DND-41 (cell line): ENCODE measurements around the gene ASPG.

Experiments
- EZH2 ChIP-seq: IDR thresholded peaks from 3 replicates; pipeline ENCODE4 v1.6.1; 2012; ENCODE audit warnings: borderline replicate concordance, low read depth, mild to moderate bottlenecking, moderate library complexity, low read length, inconsistent platforms; ENCODE audit not compliant: severe bottlenecking
- TF ChIP-seq, protein P1 (sequence below): IDR thresholded peaks from 2 replicates; pipeline ENCODE4 v1.5.1; 2012; ENCODE audit warnings: borderline replicate concordance, low read length, moderate library complexity, mild to moderate bottlenecking; ENCODE audit not compliant: poor library complexity, severe bottlenecking; ENCODE audit errors: extremely low read depth

DNA sequence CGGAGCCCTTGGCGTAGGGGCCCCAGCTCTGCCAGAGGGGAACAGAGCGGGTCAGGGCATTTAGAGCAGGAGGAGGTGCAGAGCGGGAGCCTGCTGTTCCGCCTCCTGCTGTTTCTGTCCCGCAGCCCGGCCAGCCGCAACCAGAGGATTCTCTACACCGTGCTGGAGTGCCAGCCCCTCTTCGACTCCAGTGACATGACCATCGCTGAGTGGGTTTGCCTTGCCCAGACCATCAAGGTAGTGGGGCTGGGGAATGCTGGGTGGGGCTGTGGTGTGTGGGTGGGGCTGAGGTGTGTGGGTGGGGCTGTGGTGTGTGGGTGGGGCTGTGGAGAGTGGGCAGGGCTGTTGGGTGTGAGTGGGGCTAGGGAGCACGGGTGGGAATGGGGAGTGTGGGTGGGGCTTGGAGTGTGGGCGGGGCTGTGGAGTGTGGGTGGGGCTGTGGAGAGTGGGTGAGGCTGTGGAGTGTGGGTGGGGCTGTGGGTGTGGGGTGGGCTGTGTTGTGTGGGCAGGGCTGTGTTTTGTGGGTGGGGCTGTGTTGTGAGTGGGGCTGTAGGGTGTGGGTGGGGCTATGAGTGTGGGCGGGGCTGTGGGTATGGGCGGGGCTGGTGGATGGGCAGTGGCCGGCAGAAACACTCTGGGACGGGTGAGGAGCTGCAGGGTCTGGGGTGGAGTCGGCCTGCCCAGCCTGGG, 8.0 kb downstream of the ASPG start:
- TF ChIP-seq, protein P1, sequence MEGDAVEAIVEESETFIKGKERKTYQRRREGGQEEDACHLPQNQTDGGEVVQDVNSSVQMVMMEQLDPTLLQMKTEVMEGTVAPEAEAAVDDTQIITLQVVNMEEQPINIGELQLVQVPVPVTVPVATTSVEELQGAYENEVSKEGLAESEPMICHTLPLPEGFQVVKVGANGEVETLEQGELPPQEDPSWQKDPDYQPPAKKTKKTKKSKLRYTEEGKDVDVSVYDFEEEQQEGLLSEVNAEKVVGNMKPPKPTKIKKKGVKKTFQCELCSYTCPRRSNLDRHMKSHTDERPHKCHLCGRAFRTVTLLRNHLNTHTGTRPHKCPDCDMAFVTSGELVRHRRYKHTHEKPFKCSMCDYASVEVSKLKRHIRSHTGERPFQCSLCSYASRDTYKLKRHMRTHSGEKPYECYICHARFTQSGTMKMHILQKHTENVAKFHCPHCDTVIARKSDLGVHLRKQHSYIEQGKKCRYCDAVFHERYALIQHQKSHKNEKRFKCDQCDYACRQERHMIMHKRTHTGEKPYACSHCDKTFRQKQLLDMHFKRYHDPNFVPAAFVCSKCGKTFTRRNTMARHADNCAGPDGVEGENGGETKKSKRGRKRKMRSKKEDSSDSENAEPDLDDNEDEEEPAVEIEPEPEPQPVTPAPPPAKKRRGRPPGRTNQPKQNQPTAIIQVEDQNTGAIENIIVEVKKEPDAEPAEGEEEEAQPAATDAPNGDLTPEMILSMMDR, result no peak
- no peak for TF ChIP-seq EZH2
